ENCODE results near the gene MYOZ3.

MYOZ3 gene

GRCh38 chr5:150644514-150644913, 16.5 kb upstream of the MYOZ3 start:
- H3K36me3 Mint-ChIP-seq (ENCODE audit: low read depth), result no peaks in the 10 kb centered on the region
- no peaks in the 10 kb centered on the region for H3K4me1 Mint-ChIP-seq (ENCODE audit: low read depth)
- H3K4me3 Mint-ChIP-seq, result no peak overlapping the region
- no peaks in the 10 kb centered on the region for H3K9me3 Mint-ChIP-seq
- no peaks in the 10 kb centered on the region for H3K27me3 Mint-ChIP-seq (ENCODE audit: low read depth)
- H3K27ac Mint-ChIP-seq, result no peak overlapping the region

GRCh38 chr5:150645070-150645700, 15.9 kb upstream of the MYOZ3 start:
- H3K27me3 Mint-ChIP-seq (ENCODE audit: low read depth), result no peaks in the 10 kb centered on the region
- H3K36me3 Mint-ChIP-seq (ENCODE audit: low read depth), result no peaks in the 10 kb centered on the region
- H3K9me3 Mint-ChIP-seq, result no peaks in the 10 kb centered on the region
- no peak overlapping the region for H3K27ac Mint-ChIP-seq
- H3K4me3 Mint-ChIP-seq, result no peak overlapping the region
- H3K4me1 Mint-ChIP-seq (ENCODE audit: low read depth), result no peaks in the 10 kb centered on the region

GRCh38 chr5:150647275-150648251, 13.5 kb upstream of the MYOZ3 start:
- H3K9me3 Mint-ChIP-seq, result no peaks in the 10 kb centered on the region
- H3K27ac Mint-ChIP-seq, result no peak overlapping the region
- no peaks in the 10 kb centered on the region for H3K36me3 Mint-ChIP-seq (ENCODE audit: low read depth)
- H3K4me3 Mint-ChIP-seq, result no peak overlapping the region
- H3K27me3 Mint-ChIP-seq (ENCODE audit: low read depth), result no peaks in the 10 kb centered on the region
- no peaks in the 10 kb centered on the region for H3K4me1 Mint-ChIP-seq (ENCODE audit: low read depth)

GRCh38 chr5:150648294-150649107, 12.6 kb upstream of the MYOZ3 start:
- Mint-ChIP-seq H3K36me3 (ENCODE audit: low read depth) (no peaks in the 10 kb centered on the region), H3K27me3 (ENCODE audit: low read depth) (peaks cover 3% of the 10 kb centered on the region), H3K9me3 (no peaks in the 10 kb centered on the region), H3K4me1 (ENCODE audit: low read depth) (no peaks in the 10 kb centered on the region), H3K4me3 (no peak overlapping the region), H3K27ac (no peak overlapping the region)

GRCh38 chr5:150649108-150650020, 11.7 kb upstream of the MYOZ3 start:
- Mint-ChIP-seq H3K4me1 (ENCODE audit: low read depth) (no peaks in the 10 kb centered on the region), H3K27me3 (ENCODE audit: low read depth) (peaks cover 6% of the 10 kb centered on the region), H3K4me3 (no peak overlapping the region), H3K36me3 (ENCODE audit: low read depth) (no peaks in the 10 kb centered on the region), H3K9me3 (no peaks in the 10 kb centered on the region), H3K27ac (no peak overlapping the region)

GRCh38 chr5:150650021-150651006, 10.7 kb upstream of the MYOZ3 start:
- Mint-ChIP-seq H3K27me3 (ENCODE audit: low read depth) (peaks cover 6% of the 10 kb centered on the region), H3K4me3 (no peak overlapping the region), H3K36me3 (ENCODE audit: low read depth) (no peaks in the 10 kb centered on the region), H3K9me3 (no peaks in the 10 kb centered on the region), H3K27ac (no peak overlapping the region), H3K4me1 (ENCODE audit: low read depth) (no peaks in the 10 kb centered on the region)

- Mint-ChIP-seq H3K36me3 (ENCODE audit: low read depth) (no peaks in the 10 kb centered on the region), H3K4me3 (no peak overlapping the region), H3K4me1 (ENCODE audit: low read depth) (peaks cover 3% of the 10 kb centered on the region), H3K27ac (no peak overlapping the region), H3K9me3 (no peaks in the 10 kb centered on the region), H3K27me3 (ENCODE audit: low read depth) (peaks cover 6% of the 10 kb centered on the region)
Measured at GRCh38 chr5:150651382-150651781, 9.7 kb upstream of the MYOZ3 start.

GRCh38 chr5:150651924-150652671, 9.0 kb upstream of the MYOZ3 start:
- Mint-ChIP-seq H3K27ac (no peak overlapping the region), H3K4me1 (ENCODE audit: low read depth) (peaks cover 3% of the 10 kb centered on the region)

GRCh38 chr5:150653145-150653761, 7.8 kb upstream of the MYOZ3 start:
- Mint-ChIP-seq H3K4me3 (no peak overlapping the region), H3K9me3 (no peaks in the 10 kb centered on the region), H3K4me1 (ENCODE audit: low read depth) (peaks cover 6% of the 10 kb centered on the region), H3K27ac (no peak overlapping the region), H3K36me3 (ENCODE audit: low read depth) (no peaks in the 10 kb centered on the region), H3K27me3 (ENCODE audit: low read depth) (peaks cover 6% of the 10 kb centered on the region)

More at GRCh38 chr5:150651924-150652671, 9.0 kb upstream of the MYOZ3 start:
- Mint-ChIP-seq H3K4me3 (no peak overlapping the region), H3K27me3 (ENCODE audit: low read depth) (peaks cover 6% of the 10 kb centered on the region), H3K9me3 (no peaks in the 10 kb centered on the region), H3K36me3 (ENCODE audit: low read depth) (no peaks in the 10 kb centered on the region)

GRCh38 chr5:150653762-150654556, 7.1 kb upstream of the MYOZ3 start:
- Mint-ChIP-seq H3K27ac (no peak overlapping the region), H3K4me1 (ENCODE audit: low read depth) (peaks cover 6% of the 10 kb centered on the region), H3K4me3 (no peak overlapping the region), H3K36me3 (ENCODE audit: low read depth) (no peaks in the 10 kb centered on the region), H3K27me3 (ENCODE audit: low read depth) (peaks cover 6% of the 10 kb centered on the region), H3K9me3 (no peaks in the 10 kb centered on the region)

GRCh38 chr5:150655221-150655620, 5.8 kb upstream of the MYOZ3 start:
- Mint-ChIP-seq H3K27me3 (ENCODE audit: low read depth) (peaks cover 9% of the 10 kb centered on the region), H3K4me3 (no peak overlapping the region), H3K9me3 (no peaks in the 10 kb centered on the region), H3K27ac (no peak overlapping the region), H3K36me3 (ENCODE audit: low read depth) (no peaks in the 10 kb centered on the region), H3K4me1 (ENCODE audit: low read depth) (peaks cover 6% of the 10 kb centered on the region)

Measured in T-helper 1 cell treated with Interleukin-12 subunit alpha and Interleukin-12 subunit beta and Interleukin-4 antibody, amounts not matched to agents 30 μg/mL and 1 μg/mL, for 36 hours (primary cell).